Nephron progenitor cell (in vitro differentiated cells): ENCODE data around the gene FBXL5.

Experiments
- DNase-seq: peaks from one replicate; pipeline ENCODE4 v3.0.0; 2021
- H3K27ac Mint-ChIP-seq: 2 replicates; pipeline ENCODE4 v1.8.0; 2021; ENCODE audit warnings: mild to moderate bottlenecking, moderate library complexity, mixed read lengths
- H3K27me3 Mint-ChIP-seq: 2 replicates; pipeline ENCODE4 v1.8.0; 2021; ENCODE audit warnings: mild to moderate bottlenecking, low read depth, mixed read lengths; ENCODE audit not compliant: poor library complexity
- H3K36me3 Mint-ChIP-seq: 2 replicates; pipeline ENCODE4 v1.8.0; 2021; ENCODE audit warnings: low read depth, mixed read lengths
- H3K4me1 Mint-ChIP-seq: 2 replicates; pipeline ENCODE4 v1.8.0; 2021; ENCODE audit warnings: mixed read lengths
- H3K4me3 Mint-ChIP-seq: 2 replicates; pipeline ENCODE4 v1.8.0; 2021; ENCODE audit warnings: mild to moderate bottlenecking, moderate library complexity, mixed read lengths
- H3K9me3 Mint-ChIP-seq: 2 replicates; pipeline ENCODE4 v1.8.0; 2021; ENCODE audit warnings: mild to moderate bottlenecking, moderate library complexity, mixed read lengths
- TF ChIP-seq, protein P1 (sequence below): fragments of 200-600 bp; sonication (generic); IDR thresholded peaks from 2 replicates; pipeline ENCODE4 v1.5.0; 2021; ENCODE audit warnings: antibody characterized with exemption

FBXL5 gene, protein sequence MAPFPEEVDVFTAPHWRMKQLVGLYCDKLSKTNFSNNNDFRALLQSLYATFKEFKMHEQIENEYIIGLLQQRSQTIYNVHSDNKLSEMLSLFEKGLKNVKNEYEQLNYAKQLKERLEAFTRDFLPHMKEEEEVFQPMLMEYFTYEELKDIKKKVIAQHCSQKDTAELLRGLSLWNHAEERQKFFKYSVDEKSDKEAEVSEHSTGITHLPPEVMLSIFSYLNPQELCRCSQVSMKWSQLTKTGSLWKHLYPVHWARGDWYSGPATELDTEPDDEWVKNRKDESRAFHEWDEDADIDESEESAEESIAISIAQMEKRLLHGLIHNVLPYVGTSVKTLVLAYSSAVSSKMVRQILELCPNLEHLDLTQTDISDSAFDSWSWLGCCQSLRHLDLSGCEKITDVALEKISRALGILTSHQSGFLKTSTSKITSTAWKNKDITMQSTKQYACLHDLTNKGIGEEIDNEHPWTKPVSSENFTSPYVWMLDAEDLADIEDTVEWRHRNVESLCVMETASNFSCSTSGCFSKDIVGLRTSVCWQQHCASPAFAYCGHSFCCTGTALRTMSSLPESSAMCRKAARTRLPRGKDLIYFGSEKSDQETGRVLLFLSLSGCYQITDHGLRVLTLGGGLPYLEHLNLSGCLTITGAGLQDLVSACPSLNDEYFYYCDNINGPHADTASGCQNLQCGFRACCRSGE

DNA sequence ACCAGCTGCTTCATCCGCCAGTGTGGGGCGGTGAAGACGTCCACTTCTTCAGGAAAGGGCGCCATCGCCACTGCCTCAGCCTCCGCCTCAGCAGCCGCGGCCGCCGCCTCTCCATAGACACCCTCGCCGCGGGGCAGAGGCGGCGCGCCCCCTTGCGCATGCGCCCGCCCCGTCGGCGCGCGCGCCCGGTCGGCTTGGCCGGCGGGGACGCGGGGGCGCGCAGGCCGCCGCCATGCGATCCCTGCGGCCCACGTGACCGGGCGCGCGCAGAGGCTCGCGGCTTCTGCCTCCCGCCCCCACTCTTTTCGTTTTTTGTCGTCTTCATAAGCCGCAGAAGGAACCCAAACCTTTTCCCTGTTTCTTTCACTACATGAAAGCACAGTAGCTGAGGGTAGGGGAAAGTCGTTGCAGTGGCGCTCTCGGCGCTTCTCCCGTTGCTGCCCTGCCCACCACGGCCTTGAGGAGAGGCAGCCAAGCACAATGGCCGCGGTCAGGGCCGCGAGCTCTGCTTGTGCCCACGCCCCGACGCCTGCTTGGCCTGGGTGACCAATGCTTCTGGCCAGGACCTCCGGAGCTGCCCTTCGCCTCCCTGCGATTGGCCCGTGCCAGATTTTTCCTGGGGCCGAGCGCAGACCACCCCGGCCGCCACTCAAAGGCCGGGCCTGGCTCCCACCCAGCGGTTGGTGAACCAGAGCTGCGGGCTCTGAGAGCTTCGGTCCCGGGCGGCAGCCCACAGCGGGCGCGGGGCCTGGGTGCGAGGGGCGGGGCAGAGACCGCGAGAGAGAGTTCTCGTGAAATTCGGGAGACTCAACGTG, at the start of gene FBXL5:
Gene FBXL5, minus strand, starts transcription at position 135 of the 815 bp plus-strand sequence. Its CDS starts 70 bp downstream, at position 65.
- Mint-ChIP-seq H3K4me3 (peak within 1 kb of the TSS; percentile 99), H3K9me3 (no peaks in the 10 kb centered on the region), H3K27me3 (peaks cover 3% of the 10 kb centered on the region), H3K4me1 (peaks cover 43% of the 10 kb centered on the region), H3K27ac (peak within 1 kb of the TSS; percentile 100), H3K36me3 (peaks cover 5% of the 10 kb centered on the region)
- peak; percentile 81 for DNase-seq
- TF ChIP-seq, protein P1, sequence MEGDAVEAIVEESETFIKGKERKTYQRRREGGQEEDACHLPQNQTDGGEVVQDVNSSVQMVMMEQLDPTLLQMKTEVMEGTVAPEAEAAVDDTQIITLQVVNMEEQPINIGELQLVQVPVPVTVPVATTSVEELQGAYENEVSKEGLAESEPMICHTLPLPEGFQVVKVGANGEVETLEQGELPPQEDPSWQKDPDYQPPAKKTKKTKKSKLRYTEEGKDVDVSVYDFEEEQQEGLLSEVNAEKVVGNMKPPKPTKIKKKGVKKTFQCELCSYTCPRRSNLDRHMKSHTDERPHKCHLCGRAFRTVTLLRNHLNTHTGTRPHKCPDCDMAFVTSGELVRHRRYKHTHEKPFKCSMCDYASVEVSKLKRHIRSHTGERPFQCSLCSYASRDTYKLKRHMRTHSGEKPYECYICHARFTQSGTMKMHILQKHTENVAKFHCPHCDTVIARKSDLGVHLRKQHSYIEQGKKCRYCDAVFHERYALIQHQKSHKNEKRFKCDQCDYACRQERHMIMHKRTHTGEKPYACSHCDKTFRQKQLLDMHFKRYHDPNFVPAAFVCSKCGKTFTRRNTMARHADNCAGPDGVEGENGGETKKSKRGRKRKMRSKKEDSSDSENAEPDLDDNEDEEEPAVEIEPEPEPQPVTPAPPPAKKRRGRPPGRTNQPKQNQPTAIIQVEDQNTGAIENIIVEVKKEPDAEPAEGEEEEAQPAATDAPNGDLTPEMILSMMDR, result no peak

DNA sequence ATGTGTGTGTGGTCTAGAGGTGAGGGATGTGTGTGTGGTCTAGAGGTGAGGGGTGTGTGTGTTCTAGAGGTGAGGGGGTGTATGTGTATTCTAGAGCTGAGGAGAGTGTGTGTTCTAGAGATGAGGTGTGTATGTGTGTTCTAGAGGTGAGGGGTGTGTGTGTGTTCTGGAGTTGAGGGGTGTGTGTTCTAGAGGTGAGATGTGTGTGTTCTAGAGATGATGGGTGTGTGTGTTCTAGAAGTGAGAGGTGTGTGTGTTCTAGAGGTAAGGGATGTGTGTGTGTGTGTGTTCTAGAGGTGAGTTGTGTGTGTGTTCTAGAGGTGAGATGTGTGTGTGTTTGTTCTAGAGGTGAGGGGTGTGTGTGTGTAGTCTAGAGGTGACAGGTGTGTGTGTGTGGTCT, 49.0 kb upstream of the FBXL5 start:
- H3K4me3 Mint-ChIP-seq, result no peak overlapping the region
- peaks cover 30% of the 10 kb centered on the region for H3K9me3 Mint-ChIP-seq
- H3K27me3 Mint-ChIP-seq, result peaks cover 9% of the 10 kb centered on the region
- TF ChIP-seq, protein P1, result no peak
- H3K36me3 Mint-ChIP-seq, result peaks cover 4% of the 10 kb centered on the region
- no peak for DNase-seq
- H3K4me1 Mint-ChIP-seq, result peaks cover 16% of the 10 kb centered on the region
- no peak overlapping the region for H3K27ac Mint-ChIP-seq

DNA sequence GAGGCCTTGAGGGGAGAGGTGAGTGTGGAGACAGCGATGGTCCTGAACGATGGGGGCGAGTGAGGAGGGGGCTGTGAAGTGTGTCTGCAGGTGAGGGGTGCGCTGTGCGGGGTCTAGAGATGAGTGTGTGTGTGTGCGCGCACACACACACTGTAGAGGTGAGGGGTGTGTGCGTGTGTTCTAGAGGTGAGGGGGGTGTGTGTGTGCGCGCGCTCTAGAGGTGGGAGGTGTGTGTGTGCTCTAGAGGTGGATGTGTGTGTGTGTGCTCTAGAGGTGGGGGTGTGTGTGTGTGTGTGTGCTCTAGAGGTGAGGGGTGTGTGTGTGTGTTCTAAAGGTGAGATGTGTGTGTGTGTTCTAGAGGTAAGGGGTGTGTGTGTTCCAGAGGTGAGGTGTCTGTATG, 48.3 kb upstream of the FBXL5 start:
- Mint-ChIP-seq H3K4me1 (peaks cover 16% of the 10 kb centered on the region), H3K4me3 (no peak overlapping the region), H3K27ac (no peak overlapping the region), H3K27me3 (peaks cover 7% of the 10 kb centered on the region), H3K9me3 (peaks cover 36% of the 10 kb centered on the region), H3K36me3 (peaks cover 4% of the 10 kb centered on the region)
- TF ChIP-seq, protein P1, result no peak
- DNase-seq, result no peak

DNA sequence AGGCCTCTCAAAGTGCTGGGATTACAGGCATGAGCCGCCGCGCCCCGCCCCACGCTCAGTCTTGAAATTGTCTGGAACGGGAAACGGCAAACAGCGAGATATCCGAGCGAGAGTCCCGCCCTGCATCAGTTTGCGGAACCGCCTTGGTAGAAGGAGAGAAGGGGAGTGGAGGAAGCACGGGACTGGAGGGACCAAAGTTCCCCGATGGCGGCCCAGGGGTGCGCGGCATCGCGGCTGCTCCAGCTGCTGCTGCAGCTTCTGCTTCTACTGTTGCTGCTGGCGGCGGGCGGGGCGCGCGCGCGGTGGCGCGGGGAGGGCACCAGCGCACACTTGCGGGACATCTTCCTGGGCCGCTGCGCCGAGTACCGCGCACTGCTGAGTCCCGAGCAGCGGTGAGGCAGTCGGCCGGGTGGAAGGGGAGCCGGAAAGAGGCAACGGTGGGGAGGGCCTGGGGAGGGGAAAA, 47.8 kb upstream of the FBXL5 start, which contains the start of gene BST1:
Gene BST1, plus strand, starts transcription at position 125 of the 463 bp plus-strand sequence. Its CDS starts 80 bp downstream, at position 205.
- Mint-ChIP-seq H3K9me3 (peaks cover 40% of the 10 kb centered on the region), H3K36me3 (peaks cover 4% of the 10 kb centered on the region), H3K27me3 (peaks cover 7% of the 10 kb centered on the region), H3K4me3 (no peak within 1 kb of the TSS), H3K27ac (no peak within 1 kb of the TSS), H3K4me1 (peaks cover 16% of the 10 kb centered on the region)
- DNase-seq, result no peak
- TF ChIP-seq, protein P1, result no peak

DNA sequence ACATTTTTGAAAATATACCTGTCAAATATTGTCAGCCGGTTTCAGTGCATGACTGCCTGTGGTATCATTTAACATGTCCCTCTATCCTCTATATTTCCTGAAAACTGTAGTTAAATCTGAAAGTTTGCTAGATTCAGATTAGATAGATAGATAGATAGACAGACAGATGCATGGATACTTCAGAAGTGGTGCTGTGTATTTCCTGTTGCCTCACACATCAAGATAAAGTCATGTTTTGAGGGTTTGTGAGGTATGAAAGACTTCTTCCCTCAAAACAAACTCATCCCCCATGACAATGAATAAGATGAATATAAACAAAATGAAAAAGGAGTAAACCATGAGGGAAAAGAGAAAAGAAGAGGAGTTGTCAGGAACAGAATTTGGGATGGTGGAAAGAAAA, 41.7 kb upstream of the FBXL5 start:
- no peaks in the 10 kb centered on the region for H3K27me3 Mint-ChIP-seq
- TF ChIP-seq, protein P1, result no peak
- H3K9me3 Mint-ChIP-seq, result peaks cover 45% of the 10 kb centered on the region
- peaks cover 14% of the 10 kb centered on the region for H3K4me1 Mint-ChIP-seq
- DNase-seq, result no peak
- no peak overlapping the region for H3K27ac Mint-ChIP-seq
- peaks cover 17% of the 10 kb centered on the region for H3K36me3 Mint-ChIP-seq
- no peak overlapping the region for H3K4me3 Mint-ChIP-seq
